ENCODE results near the gene FAS. TPM values are rescaled to one million over a fixed set of nuclear protein-coding genes. Genes with fewer than 3 reads are reported as not detected.

The FAS gene
- total RNA-seq, 2 donors from 2014 or later = 80.0 to 82.8 TPM

DNA sequence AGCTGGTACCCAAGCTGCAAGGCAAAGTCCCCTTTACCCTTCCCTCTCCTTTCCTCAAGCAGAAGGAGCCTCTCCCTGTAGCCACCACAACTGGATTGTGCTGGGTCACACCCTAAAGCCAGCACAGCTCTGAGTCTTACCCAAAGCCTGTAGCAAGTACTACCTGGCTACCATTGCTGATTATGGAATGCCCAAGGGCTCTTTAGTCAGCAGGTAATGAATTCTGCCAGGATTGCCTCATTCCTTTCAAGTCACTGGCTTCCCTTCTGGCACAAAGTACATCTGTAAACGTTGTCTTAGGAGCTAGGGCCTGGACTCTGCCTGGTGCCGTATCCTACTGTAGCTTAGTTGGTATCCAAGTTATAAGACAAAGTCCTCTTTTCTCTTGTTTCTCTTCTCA, 52.0 kb downstream of the FAS start:
- Mint-ChIP-seq H3K27me3 (no peaks in the 10 kb centered on the region), H3K27ac (no peak overlapping the region), H3K36me3 (ENCODE audit: low read depth) (peaks cover 12% of the 10 kb centered on the region), H3K4me1 (peaks cover 14% of the 10 kb centered on the region), H3K4me3 (no peak overlapping the region)
- ATAC-seq (no peak), DNase-seq (no peak)
- no peaks in the 10 kb centered on the region for H3K9me3 ChIP-seq (ENCODE audit: control insufficient read depth, low read length, poor library complexity, severe bottlenecking)

- no peak overlapping the region for H3K27ac Mint-ChIP-seq
- no peak for DNase-seq
- no peak for ATAC-seq
- H3K36me3 Mint-ChIP-seq (ENCODE audit: low read depth) = peaks cover 15% of the 10 kb centered on the region
- H3K4me3 Mint-ChIP-seq = no peak overlapping the region
- H3K27me3 Mint-ChIP-seq = no peaks in the 10 kb centered on the region
- peaks cover 17% of the 10 kb centered on the region for H3K4me1 Mint-ChIP-seq
- H3K9me3 ChIP-seq (ENCODE audit: control insufficient read depth, low read length, poor library complexity, severe bottlenecking) = no peaks in the 10 kb centered on the region
Measured at GRCh38 chr10:89043052-89043451, 52.5 kb downstream of the FAS start.

DNA sequence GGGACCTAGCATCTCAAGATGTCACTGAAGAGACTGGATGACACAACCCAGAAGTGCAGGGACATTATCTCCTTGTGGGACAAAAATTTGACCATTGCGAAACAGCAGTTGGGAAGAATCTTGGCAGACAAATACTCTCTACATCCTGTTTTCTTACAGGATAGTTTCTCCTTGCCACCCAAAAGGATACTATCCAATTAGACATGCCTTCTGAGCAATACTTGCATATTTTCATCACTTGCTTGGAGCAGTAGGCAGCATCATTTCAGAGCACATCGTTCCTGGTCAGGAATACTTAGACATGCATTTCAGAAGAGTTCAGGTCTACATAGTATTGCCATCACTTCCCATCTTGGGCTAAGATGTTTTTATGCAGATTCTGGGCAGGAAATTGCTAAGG, 56.8 kb downstream of the FAS start:
- no peak for DNase-seq
- Mint-ChIP-seq H3K27ac (no peak overlapping the region), H3K27me3 (no peaks in the 10 kb centered on the region), H3K4me1 (peaks cover 15% of the 10 kb centered on the region), H3K36me3 (ENCODE audit: low read depth) (peaks cover 13% of the 10 kb centered on the region), H3K4me3 (no peak overlapping the region)
- no peaks in the 10 kb centered on the region for H3K9me3 ChIP-seq (ENCODE audit: control insufficient read depth, low read length, poor library complexity, severe bottlenecking)
- no peak for ATAC-seq

GRCh38 chr10:89051593-89051992, 61.0 kb downstream of the FAS start:
- H3K36me3 Mint-ChIP-seq (ENCODE audit: low read depth) = peaks cover 12% of the 10 kb centered on the region
- H3K27ac Mint-ChIP-seq = no peak overlapping the region
- no peaks in the 10 kb centered on the region for H3K27me3 Mint-ChIP-seq
- no peak overlapping the region for H3K4me3 Mint-ChIP-seq
- no peaks in the 10 kb centered on the region for H3K9me3 ChIP-seq (ENCODE audit: control insufficient read depth, low read length, poor library complexity, severe bottlenecking)
- DNase-seq (no peak), ATAC-seq (no peak)
- peaks cover 8% of the 10 kb centered on the region for H3K4me1 Mint-ChIP-seq

- ATAC-seq (no peak), DNase-seq (no peak)
- H3K27ac Mint-ChIP-seq = no peak overlapping the region
- no peaks in the 10 kb centered on the region for H3K27me3 Mint-ChIP-seq
- no peak overlapping the region for H3K4me3 Mint-ChIP-seq
- H3K4me1 Mint-ChIP-seq = peaks cover 2% of the 10 kb centered on the region
- peaks cover 3% of the 10 kb centered on the region for H3K36me3 Mint-ChIP-seq (ENCODE audit: low read depth)
- H3K9me3 ChIP-seq (ENCODE audit: control insufficient read depth, low read length, poor library complexity, severe bottlenecking) = no peaks in the 10 kb centered on the region
Measured at GRCh38 chr10:89053555-89053954, 63.0 kb downstream of the FAS start.

DNA sequence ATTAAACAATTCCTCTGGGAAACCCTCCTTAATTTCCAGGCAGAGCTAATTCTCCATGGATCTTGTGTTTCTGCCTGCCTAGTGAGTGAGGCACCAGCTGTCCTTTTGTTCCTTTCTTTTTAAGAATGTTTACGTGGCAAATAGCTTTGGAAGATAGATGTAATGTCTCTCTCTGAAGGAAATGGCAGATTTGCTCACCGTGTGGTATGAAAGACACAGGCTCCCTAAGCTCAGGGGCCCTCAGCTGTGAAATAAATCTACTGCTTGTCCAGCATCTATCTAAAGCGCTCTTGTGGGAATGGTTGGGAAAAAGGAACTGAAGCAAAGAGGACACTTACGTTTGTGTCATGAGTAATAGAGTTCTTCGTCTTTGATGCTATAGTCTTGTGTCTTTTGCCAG, 64.6 kb downstream of the FAS start:
- Mint-ChIP-seq H3K4me3 (no peak overlapping the region), H3K27ac (no peak overlapping the region), H3K4me1 (peaks cover 2% of the 10 kb centered on the region), H3K36me3 (ENCODE audit: low read depth) (peaks cover 3% of the 10 kb centered on the region), H3K27me3 (no peaks in the 10 kb centered on the region)
- H3K9me3 ChIP-seq (ENCODE audit: control insufficient read depth, low read length, poor library complexity, severe bottlenecking) = no peaks in the 10 kb centered on the region
- DNase-seq (no peak), ATAC-seq (no peak)

GRCh38 chr10:89062861-89063260, 72.3 kb downstream of the FAS start:
- ATAC-seq (no peak), DNase-seq (no peak)
- no peaks in the 10 kb centered on the region for H3K4me1 Mint-ChIP-seq
- H3K27me3 Mint-ChIP-seq = peaks cover 3% of the 10 kb centered on the region
- no peaks in the 10 kb centered on the region for H3K9me3 ChIP-seq (ENCODE audit: control insufficient read depth, low read length, poor library complexity, severe bottlenecking)
- no peaks in the 10 kb centered on the region for H3K36me3 Mint-ChIP-seq (ENCODE audit: low read depth)
- no peak overlapping the region for H3K27ac Mint-ChIP-seq
- H3K4me3 Mint-ChIP-seq = no peak overlapping the region

GRCh38 chr10:89063465-89063864, 72.9 kb downstream of the FAS start:
- Mint-ChIP-seq H3K4me3 (no peak overlapping the region), H3K4me1 (no peaks in the 10 kb centered on the region), H3K27me3 (peaks cover 7% of the 10 kb centered on the region), H3K27ac (no peak overlapping the region), H3K36me3 (ENCODE audit: low read depth) (no peaks in the 10 kb centered on the region)
- ATAC-seq (no peak), DNase-seq (no peak)
- H3K9me3 ChIP-seq (ENCODE audit: control insufficient read depth, low read length, poor library complexity, severe bottlenecking) = no peaks in the 10 kb centered on the region

DNA sequence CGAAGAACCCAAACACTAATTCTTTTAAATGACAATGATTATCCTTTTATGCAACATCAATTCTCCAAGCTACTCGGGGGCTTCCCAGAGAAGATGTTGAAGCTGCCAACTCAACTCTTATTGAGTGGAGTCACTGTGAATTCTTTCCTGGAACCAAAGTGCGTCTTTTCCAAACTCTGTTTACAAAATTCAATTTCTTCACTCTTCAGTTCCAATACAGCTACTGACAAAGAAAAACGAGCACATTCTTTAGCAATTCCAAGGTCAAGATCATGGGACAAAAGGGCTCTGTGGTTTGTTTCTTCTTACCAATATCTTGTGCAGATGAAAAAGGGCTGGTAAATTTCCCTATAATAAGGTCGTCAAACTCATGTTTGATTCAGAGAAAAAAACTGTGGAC, 74.2 kb downstream of the FAS start:
- peaks cover 7% of the 10 kb centered on the region for H3K27me3 Mint-ChIP-seq
- no peak overlapping the region for H3K27ac Mint-ChIP-seq
- DNase-seq (no peak), ATAC-seq (no peak)
- H3K36me3 Mint-ChIP-seq (ENCODE audit: low read depth) = no peaks in the 10 kb centered on the region
- no peaks in the 10 kb centered on the region for H3K9me3 ChIP-seq (ENCODE audit: control insufficient read depth, low read length, poor library complexity, severe bottlenecking)
- H3K4me1 Mint-ChIP-seq = peaks cover 2% of the 10 kb centered on the region
- H3K4me3 Mint-ChIP-seq = no peak overlapping the region

Other genes starting within 250 kb of the FAS start
- gene LIPN, start 230.8 kb upstream of the FAS start, total RNA-seq = under 1 TPM in 1 of 2 donors, not detected in 1; 0.80 TPM
- gene LIPM, start 188.1 kb upstream of the FAS start, total RNA-seq = not detected
- gene ANKRD22, start 139.0 kb upstream of the FAS start, total RNA-seq = not detected
- 10 to 100 TPM; 20.7 to 32.3 TPM for gene STAMBPL1, start 110.6 kb upstream of the FAS start, total RNA-seq
- gene ACTA2, start 38.0 kb upstream of the FAS start, total RNA-seq = 1 to 10 TPM; 3.8 to 4.6 TPM
- gene CH25H, start 216.5 kb downstream of the FAS start, total RNA-seq = under 1 TPM in 1 of 2 donors, not detected in 1; 0.44 TPM